ENCODE data around the gene NISCH.

The NISCH gene

GRCh38 chr3:52512105-52512504 is 56.7 kb downstream of the NISCH start:
- ChIA-PET CTCF (no interaction called here), POLR2A (no interaction called here)
- no peak for DNase-seq (ENCODE audit: extremely low spot score)
- no peak for TF ChIP-seq BHLHE40 (IDR thresholded peaks at IDR 0.05; ENCODE audit: borderline replicate concordance)

- no peak for DNase-seq (ENCODE audit: extremely low spot score)
- TF ChIP-seq FOXK2 (IDR thresholded peaks at IDR 0.05), result no peak
- TF ChIP-seq CTBP1 (IDR thresholded peaks at IDR 0.05; ENCODE audit: borderline replicate concordance), result no peak
- TF ChIP-seq FOXM1 (IDR thresholded peaks at IDR 0.05; ENCODE audit: borderline replicate concordance), result no peak
- no peak for TF ChIP-seq ARNT (IDR thresholded peaks at IDR 0.05)
- TF ChIP-seq ELF4 (IDR thresholded peaks at IDR 0.05), result no peak
- no peak for TF ChIP-seq LEF1 (IDR thresholded peaks at IDR 0.05; ENCODE audit: borderline replicate concordance)
- TF ChIP-seq FOXA1 (IDR thresholded peaks at IDR 0.05), result no peak
- TF ChIP-seq SP1 (IDR thresholded peaks at IDR 0.05), result no peak
- TF ChIP-seq TARDBP (IDR thresholded peaks at IDR 0.05), result no peak
- TF ChIP-seq HDGF (IDR thresholded peaks at IDR 0.05; ENCODE audit: borderline replicate concordance), result no peak
- TF ChIP-seq L3MBTL2 (conservative IDR thresholded peaks at IDR 0.05), result no peak
- ChIA-PET CTCF (no interaction called here), POLR2A (no interaction called here)
These were observed 57.3 kb downstream of the NISCH start for GRCh38 chr3:52512727-52513126.

- DNase-seq (ENCODE audit: extremely low spot score), result no peak
- ChIA-PET POLR2A (no interaction called here), CTCF (no interaction called here)
- TF ChIP-seq FOXA1 (IDR thresholded peaks at IDR 0.05) (no peak), NFRKB (IDR thresholded peaks at IDR 0.05) (no peak), SUZ12 (IDR thresholded peaks at IDR 0.05) (no peak), PKNOX1 (IDR thresholded peaks at IDR 0.05) (no peak), BHLHE40 (IDR thresholded peaks at IDR 0.05; ENCODE audit: borderline replicate concordance) (no peak), HDGF (IDR thresholded peaks at IDR 0.05; ENCODE audit: borderline replicate concordance) (no peak), CTBP1 (IDR thresholded peaks at IDR 0.05; ENCODE audit: borderline replicate concordance) (no peak), LEF1 (IDR thresholded peaks at IDR 0.05; ENCODE audit: borderline replicate concordance) (no peak), SP1 (IDR thresholded peaks at IDR 0.05) (no peak), FOXK2 (IDR thresholded peaks at IDR 0.05) (no peak), FOXM1 (IDR thresholded peaks at IDR 0.05; ENCODE audit: borderline replicate concordance) (no peak), TARDBP (IDR thresholded peaks at IDR 0.05) (no peak), L3MBTL2 (conservative IDR thresholded peaks at IDR 0.05) (no peak), ZNF384 (IDR thresholded peaks at IDR 0.05) (no peak), ELF4 (IDR thresholded peaks at IDR 0.05) (no peak), ARNT (IDR thresholded peaks at IDR 0.05) (no peak)
These were observed 57.9 kb downstream of the NISCH start for GRCh38 chr3:52513281-52513680.

GRCh38 chr3:52514576-52514975 is 59.2 kb downstream of the NISCH start:
- TF ChIP-seq ARNT (IDR thresholded peaks at IDR 0.05) (no peak), L3MBTL2 (conservative IDR thresholded peaks at IDR 0.05) (no peak), BHLHE40 (IDR thresholded peaks at IDR 0.05; ENCODE audit: borderline replicate concordance) (no peak), FOXA1 (IDR thresholded peaks at IDR 0.05) (no peak), TARDBP (IDR thresholded peaks at IDR 0.05) (no peak), LEF1 (IDR thresholded peaks at IDR 0.05; ENCODE audit: borderline replicate concordance) (no peak), FOXM1 (IDR thresholded peaks at IDR 0.05; ENCODE audit: borderline replicate concordance) (no peak)
- DNase-seq (ENCODE audit: extremely low spot score), result no peak
- POLR2A ChIA-PET, result no interaction called here
- CTCF ChIA-PET, result no interaction called here

- no peak for TF ChIP-seq ELF4 (IDR thresholded peaks at IDR 0.05)
- ChIA-PET CTCF (no interaction called here), POLR2A (interaction anchor here (1.4 kb wide), 1 partner anchor 21 kb away, joined by 3 read pairs; the partner anchor contains the start of gene UQCC5)
- DNase-seq (ENCODE audit: extremely low spot score), result no peak
These were observed 59.8 kb downstream of the NISCH start for GRCh38 chr3:52515192-52515591.

- TF ChIP-seq BHLHE40 (IDR thresholded peaks at IDR 0.05; ENCODE audit: borderline replicate concordance), result no peak
- no peak for TF ChIP-seq FOXK2 (IDR thresholded peaks at IDR 0.05)
- TF ChIP-seq HDGF (IDR thresholded peaks at IDR 0.05; ENCODE audit: borderline replicate concordance), result no peak
- no peak for TF ChIP-seq L3MBTL2 (conservative IDR thresholded peaks at IDR 0.05)
- no peak for TF ChIP-seq FOXM1 (IDR thresholded peaks at IDR 0.05; ENCODE audit: borderline replicate concordance)
- no peak for TF ChIP-seq SUZ12 (IDR thresholded peaks at IDR 0.05)
- TF ChIP-seq LEF1 (IDR thresholded peaks at IDR 0.05; ENCODE audit: borderline replicate concordance), result no peak
- no peak for TF ChIP-seq PKNOX1 (IDR thresholded peaks at IDR 0.05)
- no peak for TF ChIP-seq ELF4 (IDR thresholded peaks at IDR 0.05)
- TF ChIP-seq TARDBP (IDR thresholded peaks at IDR 0.05), result no peak
- no peak for TF ChIP-seq ZNF384 (IDR thresholded peaks at IDR 0.05)
- no peak for TF ChIP-seq FOXA1 (IDR thresholded peaks at IDR 0.05)
- no peak for TF ChIP-seq NFRKB (IDR thresholded peaks at IDR 0.05)
- TF ChIP-seq ARNT (IDR thresholded peaks at IDR 0.05), result no peak
- no peak for TF ChIP-seq CTBP1 (IDR thresholded peaks at IDR 0.05; ENCODE audit: borderline replicate concordance)
- no peak for TF ChIP-seq SP1 (IDR thresholded peaks at IDR 0.05)
- ChIA-PET CTCF (no interaction called here), POLR2A (no interaction called here)
- no peak for DNase-seq (ENCODE audit: extremely low spot score)
These were observed 61.2 kb downstream of the NISCH start for GRCh38 chr3:52516509-52517195.

All from HEK293T (cell line).